ENCODE results near the gene CPLANE2.

CPLANE2 gene

GRCh38 chr1:16191309-16191708 is 45.7 kb downstream of the CPLANE2 start:
- DNase-seq (ENCODE audit: low read depth in 2 of 2): no peak

DNA sequence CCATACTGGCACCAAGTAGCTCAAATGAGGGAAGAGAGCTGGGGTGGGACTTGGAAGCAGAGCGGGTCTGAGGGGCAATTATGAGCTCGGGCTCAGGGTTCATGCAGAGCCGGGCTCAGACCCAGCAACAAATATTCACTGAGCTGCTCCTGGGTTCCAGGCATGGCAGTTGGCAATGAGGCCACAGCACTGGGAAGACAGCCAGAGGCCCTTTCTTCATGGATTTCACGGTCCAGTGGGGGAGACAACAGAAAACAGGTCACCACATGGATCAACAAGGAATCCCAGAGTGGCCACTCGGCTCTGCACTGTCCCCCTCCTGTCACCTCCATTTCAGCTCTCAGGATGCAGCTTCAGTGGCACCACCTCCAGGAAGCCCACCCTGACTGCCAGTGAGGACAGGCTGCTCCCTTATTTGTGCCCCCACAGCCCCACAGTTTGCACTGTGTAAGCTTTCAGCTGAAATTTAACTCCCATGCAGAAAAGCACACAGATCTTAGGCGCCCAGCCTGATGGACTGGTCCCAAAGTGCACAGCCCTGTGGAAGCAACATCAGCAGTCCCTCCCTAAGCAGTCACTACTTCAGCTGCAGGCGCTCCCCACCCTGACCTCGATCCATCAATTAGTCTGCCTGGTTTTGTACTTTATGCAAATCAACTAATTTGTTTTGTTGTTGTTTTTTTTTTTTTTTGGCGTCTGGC is 46.9 kb downstream of the CPLANE2 start:
- no peak for DNase-seq (ENCODE audit: low read depth in 2 of 2)

DNA sequence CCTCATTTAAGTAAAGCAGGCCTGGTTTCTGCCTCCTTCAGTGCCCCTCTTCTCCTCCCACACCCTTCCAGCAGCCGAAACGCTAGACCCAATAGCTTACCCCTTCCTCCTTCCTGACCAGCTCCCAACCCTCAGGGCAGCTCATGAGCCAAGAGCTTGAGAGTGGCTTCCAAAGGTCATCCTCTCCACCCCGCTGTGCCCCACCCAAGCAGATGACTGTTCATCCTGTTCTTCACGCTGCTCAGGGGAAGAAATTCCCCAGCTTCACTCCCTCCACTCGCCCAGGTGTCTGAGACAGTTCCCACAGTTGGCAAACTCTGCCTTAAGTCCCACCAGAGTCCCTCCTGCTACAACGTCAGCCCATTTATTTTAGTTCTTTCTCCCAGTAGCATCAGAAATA is 48.0 kb downstream of the CPLANE2 start:
- DNase-seq (ENCODE audit: low read depth in 2 of 2): no peak

- peak; percentile 72 to 79 for DNase-seq (ENCODE audit: low read depth in 2 of 2)
These were observed 49.1 kb downstream of the CPLANE2 start for GRCh38 chr1:16187748-16188401.

- DNase-seq (ENCODE audit: low read depth in 2 of 2): no peak
These were observed 50.2 kb downstream of the CPLANE2 start for GRCh38 chr1:16186655-16187235.

DNA sequence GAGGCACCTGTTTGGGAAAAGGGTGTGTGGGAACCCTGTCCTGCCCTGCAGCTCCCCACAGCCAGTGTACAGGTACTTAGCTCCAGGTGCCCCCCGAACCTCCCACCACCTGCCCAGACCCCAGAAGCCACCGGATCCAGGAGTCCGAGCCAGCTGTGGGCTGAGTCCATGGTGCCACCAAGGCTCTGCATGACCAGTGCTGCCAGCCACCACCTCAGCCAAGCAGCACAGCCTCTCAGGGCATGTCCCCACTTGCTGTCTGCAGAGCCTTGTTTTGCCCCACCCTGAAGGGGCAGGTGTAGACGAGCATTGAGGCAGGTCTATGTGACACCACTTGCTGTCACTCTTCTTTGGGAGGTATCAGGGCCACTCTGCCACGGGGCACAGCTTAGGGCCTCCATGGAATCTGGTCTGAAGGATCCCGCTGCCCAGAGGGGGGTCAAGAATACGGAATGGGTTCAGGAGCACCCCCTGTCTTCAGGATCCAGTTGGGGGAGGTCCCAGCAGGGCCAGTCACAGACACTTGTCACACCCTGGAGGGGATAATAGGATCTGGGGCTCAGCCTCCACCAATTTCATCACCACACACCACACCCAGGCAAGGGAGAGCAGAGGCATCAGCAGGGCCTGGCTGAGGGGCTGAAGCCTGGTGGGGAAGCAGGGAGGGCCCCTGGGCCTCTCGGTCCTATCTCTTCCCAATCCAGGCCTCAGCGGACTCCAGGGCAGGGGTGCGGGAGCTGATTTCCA is 52.3 kb downstream of the CPLANE2 start:
- no peak for DNase-seq (ENCODE audit: low read depth in 2 of 2)

DNA sequence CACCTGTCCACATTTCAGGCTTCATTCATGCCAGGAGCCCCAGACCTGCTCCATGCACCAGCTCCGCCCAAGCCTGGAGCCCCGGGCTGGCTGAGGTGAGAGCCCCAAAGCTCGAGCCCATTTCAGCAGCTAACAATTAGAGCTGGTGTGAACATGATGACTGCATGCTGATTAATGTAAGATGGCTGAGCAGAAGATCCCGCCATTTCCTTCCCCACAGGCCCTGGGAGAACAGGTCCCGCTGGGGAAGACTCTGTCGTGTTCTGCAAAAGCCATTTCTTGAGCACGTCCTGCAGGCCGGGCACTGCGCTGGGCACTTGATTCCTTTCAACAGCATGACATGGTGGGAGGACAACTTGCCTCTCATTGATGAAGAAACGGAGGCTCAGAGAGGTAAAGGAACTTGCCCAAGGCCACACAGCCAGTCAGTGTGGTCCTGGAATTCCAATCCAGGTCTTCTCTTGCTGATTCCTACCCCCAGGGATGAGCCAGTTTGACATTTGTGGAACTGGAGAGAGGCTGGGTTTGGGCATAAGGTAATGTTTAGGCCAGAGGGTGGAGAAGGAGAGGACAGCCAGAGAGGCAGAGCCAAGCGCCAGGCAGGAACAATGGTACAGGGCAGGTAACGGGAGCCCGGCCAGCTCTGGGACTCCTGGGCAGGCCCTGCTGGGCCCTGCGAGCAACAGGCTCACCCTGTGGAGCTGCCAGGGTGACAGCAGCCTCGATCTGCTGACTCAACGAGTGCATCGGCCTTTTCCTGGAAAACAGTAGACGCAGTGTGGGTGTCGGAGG is 53.0 kb downstream of the CPLANE2 start:
- DNase-seq (ENCODE audit: low read depth in 2 of 2): no peak

DNA sequence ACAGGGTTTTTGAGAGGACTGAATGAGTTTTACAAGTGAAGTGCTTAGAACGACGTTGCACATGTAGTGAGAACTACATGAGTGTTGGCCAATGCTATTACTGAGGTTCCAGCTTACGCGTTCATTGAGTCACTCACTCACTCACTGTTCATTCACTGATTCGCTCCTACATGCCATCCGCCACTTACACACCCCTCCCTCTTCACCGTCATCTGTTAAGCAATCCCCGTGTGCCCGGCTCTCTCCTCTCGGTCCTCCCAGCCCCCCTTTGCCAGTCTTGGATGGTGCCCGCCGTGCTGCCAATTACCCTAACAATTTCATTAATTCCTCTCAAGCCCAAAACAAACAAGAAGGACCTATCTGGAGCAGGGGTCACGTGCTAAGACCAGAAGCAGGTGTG is 53.8 kb downstream of the CPLANE2 start:
- DNase-seq (ENCODE audit: low read depth in 2 of 2): no peak

- no peak for DNase-seq (ENCODE audit: low read depth in 2 of 2)
These were observed 54.9 kb downstream of the CPLANE2 start for GRCh38 chr1:16181887-16182719.

Data from stimulated activated CD4-positive, alpha-beta T cell treated with anti-CD3 and anti-CD28 coated beads, Interleukin-1b, Interleukin-23, amount 100 ng/mL, for 4 hours (primary cell).